Esophagus squamous epithelium (tissue), 4 donors: ENCODE measurements around the gene TAAR1.

Experiments used
- POLR2A ChIP-seq, 4 donors: fragments of 450-650 bp; IDR thresholded peaks; one replicate each; pipeline ENCODE4 v1.6.1; 2017; ENCODE audit warnings: antibody characterized with exemption in 4 of 4, mild to moderate bottlenecking in 4 of 4, moderate library complexity in 3 of 4
- TF ChIP-seq, protein P1 (sequence below), 6 experiments: fragments of 450-650 bp in 4 of 6; fragments of 200-600 bp in 2 of 6; sonication (generic) in 2 of 6; IDR thresholded peaks; one replicate each; pipeline ENCODE4 v1.5.1; 2016 to 2019; ENCODE audit warnings: antibody characterized with exemption in 6 of 6, mild to moderate bottlenecking in 4 of 6, moderate library complexity in 4 of 6

DNA sequence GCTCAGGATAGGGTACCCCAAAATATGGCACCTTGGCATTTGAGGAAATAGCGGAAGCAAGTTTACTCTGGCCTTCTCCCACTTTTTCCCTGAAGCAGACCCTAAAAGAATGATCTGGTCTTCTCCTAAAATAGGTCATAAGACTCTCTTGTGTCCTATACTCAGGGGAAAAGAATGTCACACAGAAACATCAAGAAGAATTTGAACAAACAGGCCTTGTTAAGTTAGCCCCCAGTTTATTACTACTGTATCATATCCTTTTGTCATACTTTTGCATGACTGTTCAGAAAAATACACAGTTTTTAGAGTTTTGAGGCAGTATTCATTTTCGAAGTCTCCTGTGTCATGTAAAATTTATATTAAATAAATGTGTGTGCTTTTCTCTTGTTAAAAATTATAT lies 47.4 kb downstream of the TAAR1 start:
- TF ChIP-seq, protein P1, sequence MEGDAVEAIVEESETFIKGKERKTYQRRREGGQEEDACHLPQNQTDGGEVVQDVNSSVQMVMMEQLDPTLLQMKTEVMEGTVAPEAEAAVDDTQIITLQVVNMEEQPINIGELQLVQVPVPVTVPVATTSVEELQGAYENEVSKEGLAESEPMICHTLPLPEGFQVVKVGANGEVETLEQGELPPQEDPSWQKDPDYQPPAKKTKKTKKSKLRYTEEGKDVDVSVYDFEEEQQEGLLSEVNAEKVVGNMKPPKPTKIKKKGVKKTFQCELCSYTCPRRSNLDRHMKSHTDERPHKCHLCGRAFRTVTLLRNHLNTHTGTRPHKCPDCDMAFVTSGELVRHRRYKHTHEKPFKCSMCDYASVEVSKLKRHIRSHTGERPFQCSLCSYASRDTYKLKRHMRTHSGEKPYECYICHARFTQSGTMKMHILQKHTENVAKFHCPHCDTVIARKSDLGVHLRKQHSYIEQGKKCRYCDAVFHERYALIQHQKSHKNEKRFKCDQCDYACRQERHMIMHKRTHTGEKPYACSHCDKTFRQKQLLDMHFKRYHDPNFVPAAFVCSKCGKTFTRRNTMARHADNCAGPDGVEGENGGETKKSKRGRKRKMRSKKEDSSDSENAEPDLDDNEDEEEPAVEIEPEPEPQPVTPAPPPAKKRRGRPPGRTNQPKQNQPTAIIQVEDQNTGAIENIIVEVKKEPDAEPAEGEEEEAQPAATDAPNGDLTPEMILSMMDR (IDR thresholded peaks at IDR 0.05) = no peak
- no peak for TF ChIP-seq POLR2A (IDR thresholded peaks at IDR 0.05)
